Endothelial cell of umbilical vein (primary cell): ENCODE data around the gene ABTB1. TPM values are rescaled to one million over a fixed set of nuclear protein-coding genes. Genes with fewer than 3 reads are reported as not detected.

ENCODE experiments used
- BruUV-seq: library from RNA; stranded (reverse); fragments of 400-500 nt; replicated peaks from 2 replicates; lab custom pipeline; 2021; lab: Mats Ljungman, UMichigan
- CTCF ChIA-PET: fragments of 300-600, 350-600 bp; sonication (Branson Sonifier 250); formaldehyde crosslinking; loops from one replicate; lab custom pipeline; 2021; ENCODE audit warnings: antibody characterized with exemption, inconsistent platforms; lab: Charles Lee
- POLR2A ChIA-PET: fragments of 300-600, 350-600 bp; sonication (Branson Sonifier 250); formaldehyde crosslinking; loops from one replicate; lab custom pipeline; 2021; ENCODE audit warnings: antibody characterized with exemption, inconsistent platforms; lab: Charles Lee
- DNase-seq: peaks from one replicate; pipeline ENCODE4 v3.0.0-alpha.2; 2011; ENCODE audit warnings: low read depth, low spot score
- FAIRE-seq: peaks from 2 replicates; lab custom pipeline; 2011; peaks lifted over from hg19 to GRCh38; lab: Jason Lieb, UNC
- H2AFZ ChIP-seq: 2 replicates; pipeline ENCODE4 v1.6.0; 2012; ENCODE audit warnings: low read depth, low read length, control low read depth, inconsistent platforms
- H3K27ac ChIP-seq: 2 replicates; pipeline ENCODE4 v1.5.1; 2011; ENCODE audit warnings: low read depth, mild to moderate bottlenecking, control low read depth, low read length, moderate library complexity; ENCODE audit not compliant: insufficient read depth
- H3K27me3 ChIP-seq, 2 experiments: 2 replicates each; pipeline versions ENCODE4 v1.6.0 to v1.6.1; 2011; ENCODE audit warnings: low read length in 2 of 2, mixed read lengths in 1 of 2; ENCODE audit not compliant: control insufficient read depth in 2 of 2, insufficient read depth in 2 of 2
- H3K36me3 ChIP-seq, 2 experiments: 2 replicates in 1 of 2; 3 replicates in 1 of 2; pipeline ENCODE4 v1.5.1; 2011; ENCODE audit warnings: low read length in 2 of 2, mild to moderate bottlenecking in 1 of 2, moderate library complexity in 1 of 2; ENCODE audit not compliant: control insufficient read depth in 2 of 2, insufficient read depth in 2 of 2; ENCODE audit errors: extremely low read depth in 1 of 2
- H3K4me1 ChIP-seq: 3 replicates; pipeline ENCODE4 v1.5.1; 2011; ENCODE audit warnings: mild to moderate bottlenecking, low read length; ENCODE audit not compliant: control insufficient read depth, insufficient read depth; ENCODE audit errors: extremely low read depth
- H3K4me2 ChIP-seq: 2 replicates; pipeline ENCODE4 v1.6.1; 2011; ENCODE audit warnings: low read length, control low read depth, mixed read lengths; ENCODE audit not compliant: insufficient read depth
- H3K4me3 ChIP-seq, 3 experiments: fragments of 200-600 bp in 1 of 3; sonication (generic), shearing (Covaris generic) in 1 of 3; replicated peaks in 1 of 3; 2 replicates each; pipeline ENCODE4 v1.5.1; 2011 to 2016; ENCODE audit warnings: control low read depth in 3 of 3, low read length in 3 of 3, mild to moderate bottlenecking in 2 of 3, inconsistent platforms in 1 of 3, low read depth in 1 of 3, moderate library complexity in 1 of 3; ENCODE audit not compliant: insufficient read depth in 1 of 3
- H3K79me2 ChIP-seq: 2 replicates; pipeline ENCODE4 v1.6.0; 2012; ENCODE audit warnings: low read length, inconsistent platforms; ENCODE audit not compliant: control insufficient read depth, insufficient read depth
- H3K9ac ChIP-seq: replicated peaks from 2 replicates; pipeline ENCODE3; 2011; ENCODE audit warnings: low read length, control low read depth; ENCODE audit not compliant: insufficient read depth; ENCODE audit errors: extremely low read depth
- H3K9me1 ChIP-seq: replicated peaks from 3 replicates; pipeline ENCODE4 v1.6.0; 2011; ENCODE audit warnings: mild to moderate bottlenecking, low read length; ENCODE audit not compliant: control insufficient read depth, insufficient read depth; ENCODE audit errors: extremely low read depth
- H3K9me3 ChIP-seq: replicated peaks from 2 replicates; pipeline ENCODE4 v1.5.1; 2012; ENCODE audit warnings: low read length, inconsistent platforms; ENCODE audit not compliant: control insufficient read depth, insufficient read depth
- H4K20me1 ChIP-seq: replicated peaks from 2 replicates; pipeline ENCODE3; 2011; ENCODE audit warnings: mild to moderate bottlenecking, low read length; ENCODE audit not compliant: control insufficient read depth, insufficient read depth; ENCODE audit errors: extremely low read depth
- EZH2 ChIP-seq: IDR thresholded peaks from 2 replicates; pipeline ENCODE4 v1.6.1; 2012; ENCODE audit warnings: borderline replicate concordance, low read depth, mild to moderate bottlenecking, moderate library complexity, low read length, inconsistent platforms; ENCODE audit not compliant: severe bottlenecking
- FOS ChIP-seq: IDR thresholded peaks from 2 replicates; pipeline ENCODE4 v1.6.1; 2011; ENCODE audit warnings: mild to moderate bottlenecking, low read length, moderate library complexity, borderline replicate concordance; ENCODE audit not compliant: insufficient read depth
- JUN ChIP-seq: IDR thresholded peaks from 2 replicates; pipeline ENCODE4 v1.6.1; 2011; ENCODE audit warnings: borderline replicate concordance, low read depth; ENCODE audit not compliant: insufficient read length, insufficient read depth
- POLR2A ChIP-seq: IDR thresholded peaks from 2 replicates; pipeline ENCODE4 v1.6.1; 2012; ENCODE audit warnings: low read depth, mild to moderate bottlenecking, control low read depth, low read length
- POLR2AphosphoS5 ChIP-seq: IDR thresholded peaks from 2 replicates; pipeline ENCODE4 v1.6.1; 2012; ENCODE audit warnings: low read depth, mild to moderate bottlenecking, control low read depth, low read length, moderate library complexity; ENCODE audit not compliant: insufficient read depth
- dilution Hi-C: fragments of 300-500 bp; cut with MboI; formaldehyde crosslinking; loops from one replicate; pipeline ENCODE4 v1.15.0; 2019; ENCODE audit warnings: low sequenced_read_pairs; ENCODE audit not compliant: extremely low pct_ligation_motif_present
- intact Hi-C: fragments of 100-400 bp; cut with micrococcal nuclease; formaldehyde crosslinking; loops from one replicate; pipeline ENCODE4 v1.10.0; 2022
- polyA plus RNA-seq, 4 experiments: library from polyadenylated mRNA; depleted of rRNA in 3 of 4; stranded (reverse) in 3 of 4; unstranded in 1 of 4; fragments of >200 nt; gene quantifications; 2 replicates each; pipeline versions ENCODE4 v1.2.1 to v1.2.3, GENCODE V29; 2011 to 2012; ENCODE audit warnings: missing spikeins in 1 of 4
- total RNA-seq: library from RNA; stranded (reverse); gene quantifications from 2 replicates; pipeline ENCODE4 v1.2.3, GENCODE V29; 2021
- TF ChIP-seq, protein P1 (sequence below), 2 donors: IDR thresholded peaks; 1 replicate in 1 of 2; 2 replicates in 1 of 2; pipeline ENCODE4 v1.5.1; 2011; ENCODE audit warnings: low read length in 2 of 2, mild to moderate bottlenecking in 2 of 2, moderate library complexity in 2 of 2, control low read depth in 1 of 2, inconsistent platforms in 1 of 2, low read depth in 1 of 2; ENCODE audit not compliant: insufficient read depth in 1 of 2; ENCODE audit errors: extremely low read depth in 1 of 2

ABTB1 gene
- total and polyA plus RNA-seq, 2 donors (not counting 3 experiments of a cell fraction or from before 2014, with no cell fraction given), result 15.2 to 25.1 TPM

DNA sequence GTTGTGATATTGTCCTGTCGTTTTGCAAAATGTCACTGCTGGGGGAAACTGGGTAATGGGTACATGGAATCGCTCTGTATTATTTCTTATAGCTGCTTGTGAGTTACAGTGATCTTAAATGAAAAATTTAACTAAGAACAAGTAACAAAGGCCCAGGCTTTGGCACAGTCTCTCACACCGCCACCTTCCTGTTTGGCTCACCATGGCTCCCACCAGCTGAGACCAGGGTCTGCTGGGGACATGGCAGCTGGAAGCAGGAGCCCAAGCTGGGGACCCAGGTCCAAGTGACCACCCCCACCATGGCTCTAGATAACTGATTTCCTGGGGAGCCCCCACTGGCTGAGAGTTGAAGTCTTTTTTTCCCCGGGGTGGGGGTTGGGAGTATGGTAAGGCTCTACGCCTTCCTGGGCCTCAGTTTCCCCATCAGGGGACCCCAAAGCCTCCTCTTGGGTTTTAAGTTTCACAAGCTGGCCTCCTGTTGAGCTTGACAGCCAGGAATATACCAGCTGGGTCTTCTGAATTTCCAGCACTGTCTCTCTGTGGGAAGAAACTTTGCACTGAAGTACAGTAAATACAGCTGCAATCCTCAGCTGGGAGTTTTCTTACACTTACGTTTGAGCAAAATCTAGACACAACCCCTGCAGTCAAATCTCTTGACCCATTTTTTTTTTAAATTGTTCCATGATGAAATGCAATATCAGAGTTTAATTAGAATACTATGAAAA, 26.1 kb downstream of the ABTB1 start:
- no peak overlapping the region for H3K27ac ChIP-seq

More for the DNA sequence above, 26.1 kb downstream of the ABTB1 start:
- ChIA-PET POLR2A (no interaction called here), CTCF (interaction anchor here (0.9 to 1.2 kb wide), 2 partner anchors 8 to 124 kb away, joined by 3 to 4 read pairs; no protein-coding TSS in a partner anchor)
- Histone ChIP-seq H3K36me3 (peaks cover 0 to 3% of the 10 kb centered on the region in 2 experiments), H3K4me3 (no peak overlapping the region), H3K9me3 (no peaks in the 10 kb centered on the region), H3K79me2 (peaks cover 1% of the 10 kb centered on the region), H3K4me1 (peaks cover 19% of the 10 kb centered on the region), H2AFZ (no peak overlapping the region), H3K9ac (no peak overlapping the region), H4K20me1 (no peaks in the 10 kb centered on the region), H3K9me1 (no peaks in the 10 kb centered on the region), H3K27me3 (no peaks in the 10 kb centered on the region), H3K4me2 (no peak overlapping the region)
- no peak for TF ChIP-seq POLR2A
- TF ChIP-seq EZH2, result no peak
- TF ChIP-seq POLR2AphosphoS5, result no peak
- no peak for TF ChIP-seq JUN
- TF ChIP-seq, protein P1, sequence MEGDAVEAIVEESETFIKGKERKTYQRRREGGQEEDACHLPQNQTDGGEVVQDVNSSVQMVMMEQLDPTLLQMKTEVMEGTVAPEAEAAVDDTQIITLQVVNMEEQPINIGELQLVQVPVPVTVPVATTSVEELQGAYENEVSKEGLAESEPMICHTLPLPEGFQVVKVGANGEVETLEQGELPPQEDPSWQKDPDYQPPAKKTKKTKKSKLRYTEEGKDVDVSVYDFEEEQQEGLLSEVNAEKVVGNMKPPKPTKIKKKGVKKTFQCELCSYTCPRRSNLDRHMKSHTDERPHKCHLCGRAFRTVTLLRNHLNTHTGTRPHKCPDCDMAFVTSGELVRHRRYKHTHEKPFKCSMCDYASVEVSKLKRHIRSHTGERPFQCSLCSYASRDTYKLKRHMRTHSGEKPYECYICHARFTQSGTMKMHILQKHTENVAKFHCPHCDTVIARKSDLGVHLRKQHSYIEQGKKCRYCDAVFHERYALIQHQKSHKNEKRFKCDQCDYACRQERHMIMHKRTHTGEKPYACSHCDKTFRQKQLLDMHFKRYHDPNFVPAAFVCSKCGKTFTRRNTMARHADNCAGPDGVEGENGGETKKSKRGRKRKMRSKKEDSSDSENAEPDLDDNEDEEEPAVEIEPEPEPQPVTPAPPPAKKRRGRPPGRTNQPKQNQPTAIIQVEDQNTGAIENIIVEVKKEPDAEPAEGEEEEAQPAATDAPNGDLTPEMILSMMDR (IDR thresholded peaks at IDR 0.05; ENCODE audit: extremely low read depth in 1 of 2, insufficient read depth in 1 of 2, low read depth in 1 of 2, low read length in 2 of 2), result no peak
- no peak for TF ChIP-seq FOS
- DNase-seq, result no peak
- intact Hi-C loops, result loop anchor here (10.0 kb wide), 1 partner anchor 276 kb away; no protein-coding TSS in a partner anchor
- no peak for FAIRE-seq
- dilution Hi-C loops, result no loop called here
- BruUV-seq, result no TSS peak
